HG03432 (cell line): ENCODE measurements around the gene PLIN1.
A peak's percentile ranks its signal among the peaks of the same experiment; 100 is the strongest.
"Not testable (repeated sequence)": the region's sequence is repeated elsewhere in the genome, so short reads cannot be mapped to it uniquely, and the experiment has no call there.

Source experiments
- ATAC-seq: cut with Tn5 transposase; IDR thresholded peaks from one replicate; pipeline ENCODE4 v1.9.1; 2021; ENCODE audit warnings: mild to moderate bottlenecking, moderate library complexity; ENCODE audit not compliant: unreplicated experiment

PLIN1 gene, protein sequence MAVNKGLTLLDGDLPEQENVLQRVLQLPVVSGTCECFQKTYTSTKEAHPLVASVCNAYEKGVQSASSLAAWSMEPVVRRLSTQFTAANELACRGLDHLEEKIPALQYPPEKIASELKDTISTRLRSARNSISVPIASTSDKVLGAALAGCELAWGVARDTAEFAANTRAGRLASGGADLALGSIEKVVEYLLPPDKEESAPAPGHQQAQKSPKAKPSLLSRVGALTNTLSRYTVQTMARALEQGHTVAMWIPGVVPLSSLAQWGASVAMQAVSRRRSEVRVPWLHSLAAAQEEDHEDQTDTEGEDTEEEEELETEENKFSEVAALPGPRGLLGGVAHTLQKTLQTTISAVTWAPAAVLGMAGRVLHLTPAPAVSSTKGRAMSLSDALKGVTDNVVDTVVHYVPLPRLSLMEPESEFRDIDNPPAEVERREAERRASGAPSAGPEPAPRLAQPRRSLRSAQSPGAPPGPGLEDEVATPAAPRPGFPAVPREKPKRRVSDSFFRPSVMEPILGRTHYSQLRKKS

DNA sequence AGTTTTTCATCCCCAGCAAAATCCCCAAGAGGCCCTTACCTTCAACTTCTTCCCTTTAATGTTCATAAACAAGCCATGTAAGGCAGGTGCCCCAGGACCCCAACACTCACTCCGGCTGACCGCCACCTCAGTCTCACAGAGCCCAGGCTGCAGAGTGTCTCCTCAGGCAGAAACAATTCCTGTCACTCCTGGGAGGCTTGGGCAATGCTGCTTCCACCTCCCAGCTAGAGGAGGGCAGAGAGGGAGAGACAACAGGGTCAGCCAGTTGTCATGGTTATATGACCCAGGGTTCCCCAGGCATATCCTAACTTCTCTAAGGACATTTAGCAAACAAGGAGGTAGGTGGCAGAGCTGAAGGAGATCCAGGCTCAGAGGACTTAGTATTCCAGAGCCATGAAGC is at the start of gene PLIN1:
Gene PLIN1, minus strand, starts transcription at position 156 of the 400 bp plus-strand sequence. CDS start 1,878 bp downstream, outside the sequence.
- no peak for ATAC-seq

DNA sequence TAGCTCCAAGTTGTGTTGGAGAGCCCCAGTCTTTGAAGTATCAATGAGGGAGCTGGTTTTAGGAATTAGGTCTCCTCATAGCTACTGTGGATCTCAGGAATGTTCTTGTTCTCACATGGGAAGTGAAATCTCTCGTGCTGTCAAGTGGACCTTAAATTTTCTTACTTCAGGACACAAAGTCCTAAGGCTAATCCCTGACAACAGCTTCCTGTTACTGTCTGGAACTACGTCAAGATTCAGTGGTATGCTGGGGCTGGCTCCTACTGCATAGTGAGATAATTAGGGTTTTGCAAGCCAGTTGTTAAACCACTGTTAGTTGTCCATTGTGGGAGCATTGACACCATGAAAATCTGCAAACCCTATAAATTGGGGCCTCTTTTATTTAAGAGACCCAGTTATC is 49.1 kb upstream of the PLIN1 start:
- ATAC-seq, result no peak

DNA sequence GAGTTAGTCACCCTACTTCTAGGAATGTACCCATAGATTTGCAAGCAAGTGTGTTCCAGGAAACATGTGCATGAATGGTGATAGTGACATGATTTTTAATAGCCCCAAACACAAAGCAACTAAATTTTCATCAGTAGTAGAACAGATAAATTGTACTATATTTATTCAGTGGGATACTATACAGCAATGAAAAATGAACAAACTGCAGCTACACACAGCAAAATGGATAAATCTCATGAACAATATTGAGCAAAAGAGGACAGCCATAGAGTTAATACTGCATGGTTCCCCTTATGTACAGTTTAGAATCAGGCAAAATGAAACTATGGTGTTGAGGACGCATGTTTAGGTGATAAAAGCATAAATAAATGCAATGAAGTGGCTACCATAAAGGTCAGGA is 45.9 kb upstream of the PLIN1 start:
- no peak for ATAC-seq

DNA sequence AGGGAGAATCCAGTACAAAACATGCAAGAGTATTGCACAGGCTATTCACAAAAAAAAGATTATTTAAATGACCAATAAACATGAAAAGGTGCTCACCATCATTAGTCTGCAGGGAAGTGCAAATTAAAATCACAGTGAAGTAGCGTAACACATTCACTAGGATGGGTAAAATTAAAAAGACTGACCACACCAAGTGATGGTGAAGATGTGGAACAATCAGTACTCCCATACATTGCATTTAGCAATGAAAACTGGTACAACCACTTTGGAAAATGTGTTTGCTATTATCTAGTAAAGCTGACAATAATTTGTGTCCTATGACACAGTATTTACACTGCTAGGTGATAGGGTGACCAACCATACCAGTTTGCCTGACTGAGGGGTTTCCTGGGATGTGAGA is 45.5 kb upstream of the PLIN1 start:
- ATAC-seq, result no peak

DNA sequence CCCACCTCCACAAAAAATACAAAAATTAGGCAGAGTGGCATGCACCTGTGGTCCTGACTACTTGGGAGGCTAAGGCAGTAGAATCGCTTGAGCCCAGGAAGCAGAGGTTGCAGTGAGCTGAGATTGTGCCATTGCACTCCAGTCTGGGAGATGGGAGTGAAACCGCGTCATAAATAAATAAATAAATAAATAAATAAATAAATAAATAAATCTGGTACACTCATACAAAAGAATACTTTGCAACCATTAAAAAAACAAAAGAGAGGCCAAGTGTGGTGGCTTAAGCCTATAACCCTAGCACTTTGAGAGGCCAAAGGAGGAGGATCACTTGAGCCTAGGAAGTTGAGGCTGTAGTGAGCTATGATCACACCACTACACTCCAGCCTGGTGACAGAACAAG is 43.9 kb upstream of the PLIN1 start:
- ATAC-seq, result no peak

DNA sequence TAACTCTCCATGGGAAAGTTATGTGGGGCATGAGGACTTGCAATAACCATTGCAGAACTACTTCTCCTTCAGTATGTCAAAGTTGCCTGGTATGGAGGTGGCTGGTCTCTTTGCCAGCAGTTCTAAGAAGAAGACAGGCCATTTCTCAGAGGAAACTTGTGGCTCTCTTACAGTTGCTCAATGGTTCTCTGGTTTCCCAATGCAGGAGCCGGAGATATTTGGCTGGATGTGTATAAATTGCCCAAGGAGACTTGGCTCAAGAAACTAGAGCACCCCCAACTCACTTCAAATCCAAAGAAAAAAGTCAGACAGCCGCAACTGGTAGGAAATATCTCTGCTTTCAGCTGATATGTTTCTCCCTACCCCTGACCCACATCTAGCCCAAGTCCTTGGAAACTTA is 35.6 kb upstream of the PLIN1 start:
- no peak for ATAC-seq

DNA sequence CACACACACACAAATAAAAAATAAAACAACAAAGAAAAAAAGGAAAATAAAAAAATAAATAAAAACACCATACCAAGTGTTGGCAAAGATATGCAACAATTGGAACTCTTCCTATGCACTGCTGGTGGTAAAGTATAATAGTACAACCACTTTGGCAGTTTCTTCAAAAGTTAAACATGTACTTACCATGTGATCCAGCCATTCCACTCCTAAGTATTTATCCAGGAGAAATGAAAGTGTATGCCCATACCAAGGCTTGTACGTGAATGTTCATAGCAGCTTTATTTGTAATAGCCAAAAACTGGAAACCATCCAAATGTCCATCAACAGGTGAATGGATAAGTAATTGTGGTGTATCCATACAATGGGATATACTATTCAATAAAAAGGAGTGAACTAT is 28.4 kb upstream of the PLIN1 start:
- ATAC-seq, result no peak

DNA sequence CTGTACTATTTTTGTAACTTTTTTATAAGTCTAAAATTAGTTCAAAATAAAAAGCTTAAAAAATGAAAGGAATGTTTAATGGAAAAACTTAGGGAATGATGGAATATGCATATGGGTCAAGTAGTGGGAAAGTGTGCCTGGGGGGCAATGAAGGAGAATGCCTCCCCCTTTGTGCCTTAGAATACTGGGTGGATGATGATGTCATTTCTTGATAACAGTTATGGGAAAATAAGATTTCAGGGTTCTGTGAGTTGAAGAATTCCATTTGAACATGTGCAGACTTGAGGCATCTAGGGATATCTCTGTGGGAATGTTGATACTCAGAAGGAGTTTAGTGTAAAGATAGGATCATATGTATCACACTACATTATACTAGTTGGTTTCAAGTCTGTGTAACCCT is 25.2 kb upstream of the PLIN1 start:
- no peak for ATAC-seq

DNA sequence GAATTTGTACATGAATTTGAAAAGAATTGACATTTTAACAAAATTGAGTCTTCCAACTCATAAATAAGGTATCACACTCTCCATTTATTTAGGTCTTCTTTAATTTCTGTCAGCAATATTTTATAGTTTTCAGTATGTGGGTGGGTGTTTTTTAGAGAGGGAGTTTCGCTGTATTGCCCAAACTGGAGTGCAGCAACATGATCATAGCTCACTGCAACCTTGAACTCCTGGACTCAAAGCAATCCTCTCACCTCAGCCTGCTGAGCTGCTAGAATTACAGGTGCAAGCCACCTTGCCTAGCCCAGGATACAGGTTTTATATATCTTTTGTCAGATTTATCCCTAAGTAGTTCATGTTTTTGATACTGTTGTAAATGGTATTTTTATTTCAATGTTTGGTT is 16.0 kb upstream of the PLIN1 start:
- no peak for ATAC-seq

DNA sequence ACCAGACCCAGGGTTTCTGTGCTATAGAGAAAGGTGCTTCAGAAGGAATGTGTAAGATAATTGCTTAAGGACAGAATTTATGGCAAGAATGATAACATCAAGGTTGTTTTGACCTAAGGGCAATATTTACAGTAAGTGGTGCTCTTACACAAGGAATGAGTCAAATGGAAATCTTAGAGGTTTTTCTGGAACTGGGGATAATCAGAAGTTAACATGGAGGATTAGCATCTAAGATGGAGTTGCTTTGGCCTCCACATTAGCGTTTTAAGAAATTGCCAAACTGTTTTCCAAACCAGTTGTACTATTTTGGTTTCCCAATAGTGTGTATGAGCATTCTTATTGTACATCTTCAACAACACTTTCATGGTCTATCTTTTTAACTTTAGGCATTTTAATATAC is 14.5 kb upstream of the PLIN1 start:
- no peak for ATAC-seq

DNA sequence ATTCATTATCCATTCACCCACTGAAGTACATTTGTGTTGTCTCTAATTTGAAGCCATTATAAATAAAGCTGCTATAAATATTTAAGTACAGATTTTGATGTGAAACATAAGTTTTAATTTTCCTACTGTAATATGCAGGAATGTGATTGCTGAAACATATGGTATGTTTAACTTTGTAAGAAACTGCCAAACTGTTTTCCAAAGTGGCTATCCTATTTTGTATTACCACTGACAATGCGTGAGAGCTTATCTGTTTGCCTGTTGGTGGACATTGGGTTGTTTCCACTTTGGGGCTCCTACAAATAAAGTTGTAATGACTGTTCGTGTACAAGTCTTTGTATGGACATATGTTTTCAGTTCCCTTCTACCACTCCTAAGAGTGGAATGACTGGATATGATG is 13.9 kb upstream of the PLIN1 start:
- ATAC-seq, result no peak

DNA sequence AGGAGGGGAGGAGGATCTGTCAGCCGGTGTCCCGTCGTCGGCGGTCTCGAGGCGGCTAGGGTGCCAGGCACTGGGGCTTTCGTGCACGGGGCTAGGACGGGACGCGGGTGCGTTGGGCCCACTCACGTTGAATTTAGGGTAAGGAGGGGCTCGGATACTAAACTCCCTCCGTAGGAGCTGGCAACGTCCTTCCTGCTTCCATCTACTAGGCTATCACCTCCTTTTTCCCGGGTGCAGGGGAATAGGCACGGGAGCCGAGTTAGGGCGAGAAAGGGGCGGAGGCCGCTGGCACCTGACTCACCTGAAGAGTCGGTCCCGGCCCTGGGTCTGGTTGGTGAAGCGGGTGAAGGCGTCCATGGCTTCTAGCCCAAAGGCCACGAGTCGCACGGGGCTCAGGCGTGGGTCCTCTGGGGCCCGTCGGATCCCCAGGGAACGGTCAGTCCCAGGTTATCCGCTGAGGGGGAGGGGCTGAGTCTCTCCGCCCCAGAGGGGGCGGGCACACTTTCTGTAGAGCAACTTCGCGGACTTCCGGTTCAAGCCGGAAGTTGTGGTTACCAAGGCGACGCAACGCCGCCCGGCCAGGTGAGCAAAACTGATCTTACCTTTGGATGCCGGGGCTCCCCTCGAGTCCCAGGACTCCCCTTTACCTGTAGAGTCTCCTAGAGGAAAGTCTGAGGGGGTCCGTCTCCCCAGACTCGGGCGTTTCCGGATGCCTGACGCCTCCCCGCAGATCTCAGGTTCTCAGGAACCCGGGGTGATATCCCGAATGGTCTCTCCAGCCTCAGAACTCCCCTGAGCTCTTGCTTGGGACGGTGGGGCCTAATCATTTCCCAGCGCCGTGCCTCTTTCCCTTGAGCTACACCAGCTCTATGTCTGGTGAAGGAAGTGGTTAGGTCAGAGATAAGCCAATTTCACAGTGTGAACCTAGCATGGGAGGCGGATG is 11.4 kb upstream of the PLIN1 start, which contains the start of the genes PEX11A and WDR93:
Gene PEX11A, minus strand, starts transcription at position 479 of the 943 bp plus-strand sequence. Its CDS starts 122 bp downstream, at position 357.
Gene WDR93, plus strand, starts transcription at position 536 of the 943 bp plus-strand sequence. CDS start 10,936 bp downstream, outside the sequence.
- ATAC-seq, result peak; percentile 90

DNA sequence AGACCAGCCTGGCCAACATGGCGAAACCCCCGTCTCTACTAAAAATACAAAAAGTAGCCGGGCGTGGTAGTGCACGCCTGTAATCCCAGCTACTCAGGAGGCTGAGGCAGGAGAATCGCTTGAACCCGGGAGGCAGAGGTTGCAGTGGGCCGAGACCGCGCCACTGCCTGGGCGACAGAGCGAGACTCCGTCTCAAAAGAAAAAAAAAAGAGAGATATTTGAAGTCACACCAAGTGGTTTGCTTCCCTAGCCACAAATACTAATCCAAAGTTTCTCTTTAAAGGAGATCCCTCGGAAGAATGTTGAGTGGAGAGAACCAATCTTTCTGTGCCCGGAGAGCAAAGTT is 10.7 kb upstream of the PLIN1 start:
- ATAC-seq, result not testable (repeated sequence)

DNA sequence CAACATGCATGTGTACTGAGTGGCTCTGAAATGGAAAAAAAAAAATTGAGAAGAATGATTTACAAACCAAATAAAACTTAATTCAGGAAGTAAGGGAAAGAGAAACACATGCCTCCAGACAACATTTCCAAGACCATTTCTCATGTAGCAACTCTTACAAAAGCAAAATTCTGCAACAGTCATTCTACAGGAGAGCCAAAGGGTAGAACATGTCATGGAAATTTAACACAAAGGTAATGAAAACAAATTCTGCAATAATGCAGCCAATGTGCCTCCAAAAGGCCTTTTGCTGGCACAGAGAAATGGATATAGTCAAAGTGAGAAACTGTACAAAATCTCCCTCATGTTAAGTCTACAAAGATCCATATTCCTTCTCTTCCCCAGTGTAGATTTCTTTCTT is 7.4 kb upstream of the PLIN1 start:
- ATAC-seq, result no peak

DNA sequence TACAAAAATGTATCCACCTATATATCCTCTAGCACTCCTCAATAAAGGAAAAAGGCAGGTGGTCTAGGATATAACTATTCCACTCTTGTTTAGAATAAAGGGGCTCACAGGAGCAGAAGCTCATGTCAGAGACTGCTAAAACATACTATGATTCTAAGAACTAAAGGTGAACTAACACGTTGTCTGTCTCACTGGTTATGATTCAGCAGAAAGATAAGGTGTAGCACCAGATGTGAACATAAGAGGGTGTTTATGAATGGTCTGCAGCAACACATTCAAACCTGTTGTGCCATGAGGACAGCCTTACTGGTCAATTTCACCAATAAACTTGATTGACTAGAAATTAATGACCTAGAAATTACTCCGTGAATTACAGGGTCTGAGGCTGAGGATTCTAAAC is 6.8 kb upstream of the PLIN1 start:
- ATAC-seq, result no peak

DNA sequence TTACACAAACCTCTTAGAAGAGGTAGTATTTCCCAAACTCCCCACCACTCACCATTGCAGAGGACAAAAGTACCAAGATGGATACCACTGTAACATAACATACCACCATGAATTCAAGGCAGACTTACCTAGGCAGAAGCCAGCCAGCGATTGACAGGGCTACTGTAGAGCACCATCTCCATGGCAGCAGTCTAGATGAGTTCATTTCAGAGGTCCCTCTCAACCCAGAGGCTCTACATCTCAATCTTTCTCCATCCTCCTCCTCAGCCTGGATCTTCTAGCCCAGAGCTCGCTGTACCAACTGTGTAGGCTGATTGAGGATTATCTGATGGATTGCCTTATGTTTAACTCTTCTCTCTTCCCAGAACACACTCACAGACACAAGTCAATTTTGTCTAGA is 2.0 kb upstream of the PLIN1 start:
- ATAC-seq, result no peak

DNA sequence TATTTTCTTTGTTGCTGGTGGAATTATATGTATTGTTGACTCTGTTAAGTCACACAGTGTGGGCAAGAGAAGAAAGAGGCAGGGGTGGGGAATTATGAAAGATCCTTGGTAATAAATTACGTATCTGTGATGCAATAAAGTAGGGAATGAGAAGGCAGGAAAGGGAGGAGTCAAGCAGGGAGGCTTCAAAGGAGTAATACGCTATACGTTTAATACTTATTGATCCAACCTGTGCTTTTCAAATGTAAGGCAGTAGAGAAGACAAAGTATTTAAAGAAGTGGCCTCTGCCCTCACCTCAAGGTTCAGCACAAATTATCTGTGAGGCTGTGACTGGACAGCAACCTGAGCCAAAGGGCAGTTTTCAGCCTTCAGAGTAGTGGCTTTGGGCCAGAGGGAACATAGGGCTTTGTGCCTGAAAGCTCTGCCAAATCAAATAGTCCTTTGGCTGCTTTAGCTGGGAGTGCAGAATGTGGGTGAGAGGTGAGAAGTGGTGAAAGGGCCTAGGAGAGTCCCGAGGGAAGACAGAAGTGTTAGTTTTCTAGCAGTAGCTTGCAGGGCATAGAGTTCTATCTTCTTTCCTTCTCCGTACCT is 1.2 kb upstream of the PLIN1 start:
- ATAC-seq, result no peak

DNA sequence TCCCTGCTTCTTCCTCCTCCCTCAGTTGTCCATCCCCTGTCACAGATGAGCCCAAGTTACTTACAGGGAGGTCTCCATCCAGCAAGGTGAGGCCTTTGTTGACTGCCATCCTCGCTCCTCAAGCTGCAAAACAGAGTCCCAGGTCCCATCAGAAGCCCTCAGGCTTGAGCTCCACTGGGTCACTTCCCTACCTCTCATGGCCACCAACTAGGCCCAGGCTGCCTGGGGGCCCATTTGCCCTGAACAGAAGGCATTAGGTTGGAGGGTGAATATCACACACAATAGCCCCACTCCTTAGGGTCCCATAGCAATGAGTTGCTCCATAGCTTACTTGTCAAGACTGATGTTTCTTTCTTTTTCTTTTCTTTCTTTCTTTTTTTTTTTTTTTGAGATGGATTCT is 1.8 kb downstream of the PLIN1 start:
- ATAC-seq, result no peak

DNA sequence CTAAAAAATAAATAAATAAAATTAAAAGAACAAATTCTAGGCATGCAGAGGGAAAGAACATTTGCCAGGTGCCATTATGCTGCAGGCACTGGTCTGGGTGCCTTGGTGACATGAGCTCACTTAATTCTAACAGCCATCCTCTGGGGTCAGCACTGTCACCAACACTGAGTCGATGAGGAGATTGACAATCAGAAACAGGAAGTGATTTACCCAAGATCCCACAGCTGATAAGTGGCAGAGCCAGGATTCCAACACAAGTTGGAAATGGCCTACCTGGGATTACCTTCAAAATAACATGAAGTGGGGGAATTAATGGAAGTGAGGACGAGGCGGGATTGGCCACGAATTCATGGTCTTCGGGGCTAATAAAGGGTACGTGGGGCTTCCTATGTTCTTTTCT is 3.6 kb downstream of the PLIN1 start:
- ATAC-seq, result no peak

DNA sequence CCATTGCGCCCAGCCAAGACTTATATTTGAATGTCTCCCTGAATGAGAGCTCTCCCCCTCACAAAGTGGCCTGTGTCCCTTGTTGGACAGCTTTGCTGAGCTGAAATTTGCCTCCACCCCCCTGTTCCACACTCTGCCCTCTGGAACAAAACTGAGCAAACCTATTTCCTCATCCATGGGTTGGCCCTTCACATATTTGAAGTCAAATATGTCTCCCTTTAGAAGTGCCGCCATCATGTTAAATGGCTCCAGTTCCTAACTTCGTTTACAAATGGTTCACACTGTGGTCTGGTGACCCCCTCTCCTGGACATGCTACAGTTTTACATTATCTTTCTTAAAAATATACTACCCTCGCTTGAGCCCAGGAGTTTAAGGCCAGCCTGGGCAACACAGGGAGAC is 4.6 kb downstream of the PLIN1 start:
- ATAC-seq, result no peak

DNA sequence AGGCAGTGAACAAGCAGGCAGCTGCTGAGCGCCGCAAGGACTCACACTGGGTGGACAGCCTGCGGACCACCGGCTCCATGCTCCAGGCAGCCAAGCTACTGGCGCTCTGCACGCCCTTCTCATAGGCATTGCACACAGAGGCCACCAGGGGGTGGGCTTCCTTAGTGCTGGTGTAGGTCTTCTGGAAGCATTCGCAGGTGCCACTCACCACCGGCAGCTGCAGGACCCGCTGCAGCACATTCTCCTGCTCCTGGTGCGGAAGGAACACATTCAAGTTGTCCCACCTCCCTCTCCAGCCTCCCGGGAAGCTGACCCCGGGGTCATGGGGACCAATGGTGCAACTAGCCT is 6.0 kb downstream of the PLIN1 start:
- ATAC-seq, result no peak
